GM12878 (cell line): ENCODE measurements around the gene RBM7. TPM values are rescaled to one million over a fixed set of nuclear protein-coding genes. Genes with fewer than 3 reads are reported as not detected.
A peak's percentile ranks its signal among the peaks of the same experiment; 100 is the strongest.

ENCODE experiments used
- ATAC-seq: fragments of 200-7000 bp; cut with Tn5 transposase; 3 replicates; pipeline ENCODE4 v1.9.1; 2020; ENCODE audit warnings: mild to moderate bottlenecking, moderate library complexity
- BruUV-seq: library from RNA; stranded (reverse); fragments of 400-500 nt; replicated peaks from 2 replicates; lab custom pipeline; 2021; lab: Mats Ljungman, UMichigan
- CTCF ChIA-PET: fragments of 300-600 bp; sonication (Branson Sonifier 250); formaldehyde crosslinking; extraction: SDS; loops from one replicate; lab custom pipeline; 2021; ENCODE audit warnings: inconsistent platforms; lab: Yijun Ruan, JAX
- POLR2A ChIA-PET: fragments of 350-600 bp; formaldehyde crosslinking; extraction: SDS; loops from one replicate; lab custom pipeline; 2021; ENCODE audit warnings: inconsistent platforms; lab: Charles Lee
- RAD21 ChIA-PET: fragments of 300-600 bp; sonication (Branson Sonifier 250); formaldehyde crosslinking; loops from one replicate; lab custom pipeline; 2023; ENCODE audit warnings: antibody characterized with exemption; ENCODE audit not compliant: unreplicated experiment; lab: Charles Lee
- SMC1A ChIA-PET: fragments of 300-600 bp; sonication (Branson Sonifier 250); formaldehyde crosslinking; loops from one replicate; lab custom pipeline; 2023; ENCODE audit not compliant: unreplicated experiment, uncharacterized antibody; lab: Charles Lee
- DNase-seq: peaks from one replicate; pipeline ENCODE4 v3.0.0-alpha.2; 2011; ENCODE audit warnings: low read depth, low spot score
- FAIRE-seq: peaks from 3 replicates; lab custom pipeline; 2011; peaks lifted over from hg19 to GRCh38; lab: Jason Lieb, UNC
- H2AFZ ChIP-seq: 2 replicates; pipeline ENCODE4 v1.6.0; 2011; ENCODE audit warnings: low read depth, low read length, control low read depth; ENCODE audit not compliant: control insufficient read depth
- H3K27ac ChIP-seq: 2 replicates; pipeline ENCODE4 v1.5.1; 2011; ENCODE audit warnings: control low read depth; ENCODE audit not compliant: control insufficient read depth, insufficient read depth
- H3K27me3 ChIP-seq, 2 experiments: replicated peaks in 1 of 2; 2 replicates each; pipeline versions ENCODE4 v1.6.0 to v1.6.1; 2011; ENCODE audit warnings: low read length in 1 of 2; ENCODE audit not compliant: control insufficient read depth in 2 of 2, insufficient read depth in 2 of 2
- H3K36me3 ChIP-seq, 2 experiments: 2 replicates each; pipeline ENCODE4 v1.5.1; 2011; ENCODE audit warnings: low read length in 1 of 2; ENCODE audit not compliant: control insufficient read depth in 2 of 2, insufficient read depth in 2 of 2
- H3K4me1 ChIP-seq: 2 replicates; pipeline ENCODE4 v1.6.1; 2011; ENCODE audit warnings: mild to moderate bottlenecking, low read length, moderate library complexity, mixed read lengths; ENCODE audit not compliant: control insufficient read depth, insufficient read depth
- H3K4me2 ChIP-seq: 2 replicates; pipeline ENCODE4 v1.6.0; 2011; ENCODE audit warnings: control low read depth; ENCODE audit not compliant: control insufficient read depth, insufficient read depth
- H3K4me3 ChIP-seq: fragments of 200-600 bp; sonication (generic); 2 replicates; pipeline ENCODE4 v1.5.1; 2016
- H3K79me2 ChIP-seq: 2 replicates; pipeline ENCODE4 v1.6.0; 2011; ENCODE audit warnings: low read length; ENCODE audit not compliant: control insufficient read depth, insufficient read depth
- H3K9ac ChIP-seq: 2 replicates; pipeline ENCODE4 v1.8.0; 2011; ENCODE audit warnings: low read length, control low read depth, mixed read lengths; ENCODE audit not compliant: control insufficient read depth, insufficient read depth
- H3K9me3 ChIP-seq: replicated peaks from 3 replicates; pipeline ENCODE4 v1.5.1; 2011; ENCODE audit warnings: mild to moderate bottlenecking, low read length; ENCODE audit not compliant: control insufficient read depth, insufficient read depth
- H4K20me1 ChIP-seq: 2 replicates; pipeline ENCODE4 v1.6.0; 2011; ENCODE audit not compliant: control insufficient read depth, insufficient read depth
- ATF3 ChIP-seq: IDR thresholded peaks from 2 replicates; pipeline ENCODE4 v1.6.1; 2011; ENCODE audit warnings: low read depth, mild to moderate bottlenecking, low read length, moderate library complexity, borderline replicate concordance; ENCODE audit errors: extremely low read depth
- BHLHE40 ChIP-seq, 2 experiments: fragments of 450-650 bp in 1 of 2; IDR thresholded peaks; 2 replicates each; pipeline ENCODE4 v1.6.1; 2011 to 2017; ENCODE audit warnings: low read depth in 2 of 2, borderline replicate concordance in 1 of 2, improper control_type of control experiment in 1 of 2, low read length in 1 of 2, mild to moderate bottlenecking in 1 of 2
- BRCA1 ChIP-seq: IDR thresholded peaks from 2 replicates; pipeline ENCODE4 v1.6.1; 2011; ENCODE audit warnings: low read depth, low read length, improper control_type of control experiment
- CHD1 ChIP-seq: IDR thresholded peaks from 2 replicates; pipeline ENCODE4 v1.6.1; 2012; ENCODE audit warnings: low read depth, low read length, improper control_type of control experiment
- EED ChIP-seq: sonication (generic); IDR thresholded peaks from 2 replicates; pipeline ENCODE4 v1.6.1; 2016; ENCODE audit warnings: antibody characterized with exemption, low read depth
- EGR1 ChIP-seq, 2 experiments: IDR thresholded peaks; 1 replicate in 1 of 2; 2 replicates in 1 of 2; pipeline ENCODE4 v1.6.1; 2011 to 2012; ENCODE audit warnings: low read depth in 2 of 2, low read length in 2 of 2, borderline replicate concordance in 1 of 2, mild to moderate bottlenecking in 1 of 2, moderate library complexity in 1 of 2
- JUNB ChIP-seq: IDR thresholded peaks from 2 replicates; pipeline ENCODE4 v1.6.1; 2016; ENCODE audit warnings: antibody characterized with exemption, mild to moderate bottlenecking
- SIX5 ChIP-seq: IDR thresholded peaks from 2 replicates; pipeline ENCODE4 v1.6.1; 2011; ENCODE audit warnings: mild to moderate bottlenecking, low read depth, low read length, moderate library complexity; ENCODE audit not compliant: severe bottlenecking
- SKIL ChIP-seq: fragments of 450-650 bp; IDR thresholded peaks from 2 replicates; pipeline ENCODE4 v1.6.1; 2017; ENCODE audit warnings: mild to moderate bottlenecking, low read depth, inconsistent platforms; ENCODE audit not compliant: poor library complexity, severe bottlenecking
- SP1 ChIP-seq: IDR thresholded peaks from one replicate; pipeline ENCODE4 v1.6.1; 2011; ENCODE audit warnings: low read depth, low read length
- SREBF1 ChIP-seq: IDR thresholded peaks from 2 replicates; pipeline ENCODE4 v1.6.1; 2012; ENCODE audit warnings: mild to moderate bottlenecking, low read length
- YY1 ChIP-seq: IDR thresholded peaks from 2 replicates; pipeline ENCODE4 v1.6.1; 2011; ENCODE audit warnings: low read depth, mild to moderate bottlenecking, low read length
- ZNF274 ChIP-seq: IDR thresholded peaks from one replicate; pipeline ENCODE4 v1.8.0; 2011; ENCODE audit not compliant: insufficient read length, insufficient read depth
- ZSCAN29 ChIP-seq: fragments of 450-650 bp; IDR thresholded peaks from 2 replicates; pipeline ENCODE4 v1.6.1; 2017; ENCODE audit warnings: mild to moderate bottlenecking, moderate library complexity
- whole genome bisulfite sequencing: methylation state at CpG from one replicate; pipeline ENCODE4 v1.1.6; 2016; ENCODE audit warnings: low lambda C conversion rate; ENCODE audit not compliant: insufficient replicate concordance, insufficient coverage; ENCODE audit errors: missing lambda C conversion rate; 5-methylcytosine and 5-hydroxymethylcytosine counted together
- in situ Hi-C: fragments of 300-500 bp; cut with MboI; formaldehyde crosslinking; loops from 9 replicates; pipeline ENCODE4 v1.14.3; 2018; ENCODE audit warnings: mixed read lengths
- intact Hi-C: fragments of 100-400 bp; cut with micrococcal nuclease; formaldehyde crosslinking; loops from one replicate; pipeline ENCODE4 v1.14.2; 2022; ENCODE audit not compliant: unreplicated experiment
- polyA plus RNA-seq, 11 experiments: library from polyadenylated mRNA; depleted of rRNA in 4 of 11; unstranded in 6 of 11; stranded (reverse) in 5 of 11; fragments of >200 nt; fragmentation: Nextera tagmentation in 4 of 11; fragmentation: Illumina TruSeq in 1 of 11; extraction: Ambion mirVana in 4 of 11; extraction: Trizol in 1 of 11; gene quantifications; 1 replicate in 1 of 11; 2 replicates in 10 of 11; pipeline versions ENCODE4 v1.2.1 to v1.2.3, GENCODE V29; 2011 to 2016; ENCODE audit warnings: inconsistent platforms in 2 of 11, missing spikeins in 2 of 11, low read depth in 1 of 11
- total RNA-seq, 4 experiments: library from RNA; depleted of rRNA in 3 of 4; stranded (reverse); fragments of >200 nt in 3 of 4; fragmentation: Illumina TruSeq in 1 of 4; extraction: Trizol in 1 of 4; gene quantifications; 2 replicates each; pipeline versions ENCODE4 v1.2.1 to v1.2.3, GENCODE V29; 2013 to 2021

Gene RBM7
- total and polyA plus RNA-seq, 10 of the 15 experiments (the other 5 are each of a cell fraction or from before 2014, with no cell fraction given), result 17.0 to 46.2 (median 26.0) TPM

- H3K4me3 ChIP-seq, result no peak overlapping the region
- H4K20me1 ChIP-seq, result no peaks in the 10 kb centered on the region
- H3K36me3 ChIP-seq, result no peaks in the 10 kb centered on the region
- WGBS, result 28% methylated on average over 7 of the region's 7 CpGs
- intact Hi-C loops, result no loop called here
- H3K4me2 ChIP-seq, result no peak overlapping the region
- peaks cover 2 to 20% of the 10 kb centered on the region in 2 experiments; a peak in 3 of 4 replicates for H3K27me3 ChIP-seq
- POLR2A ChIA-PET, result interaction anchor here (0.5 kb wide), 1 partner anchor 15 kb away, joined by 3 read pairs; no protein-coding TSS in a partner anchor
- DNase-seq, result no peak
- RAD21 ChIA-PET, result no interaction called here
- ATAC-seq, result no peak; the same call in 2 of the 3 replicates
- H2AFZ ChIP-seq, result no peak overlapping the region
- no peak overlapping the region for H3K9ac ChIP-seq
- no peak overlapping the region for H3K27ac ChIP-seq
- no TSS peak for BruUV-seq
- SMC1A ChIA-PET, result no interaction called here
- no peaks in the 10 kb centered on the region for H3K9me3 ChIP-seq
- in situ Hi-C loops, result no loop called here
- TF ChIP-seq JUNB (0 out of 2 replicates have a peak, but pooled peaks have one; percentile 23), SREBF1 (no peak)
- CTCF ChIA-PET, result no interaction called here
- H3K79me2 ChIP-seq, result no peaks in the 10 kb centered on the region
- no peak for FAIRE-seq
- H3K4me1 ChIP-seq, result no peaks in the 10 kb centered on the region
These were observed 22.7 kb upstream of the RBM7 start for GRCh38 chr11:114377612-114378267.

- intact Hi-C loops (no loop called here), in situ Hi-C loops (no loop called here)
- H2AFZ ChIP-seq, result no peak overlapping the region
- no peaks in the 10 kb centered on the region for H3K79me2 ChIP-seq
- H3K36me3 ChIP-seq, result no peaks in the 10 kb centered on the region
- no peak overlapping the region for H3K4me3 ChIP-seq
- SMC1A ChIA-PET, result interaction anchor here (1.0 kb wide), 1 partner anchor 19 kb away, joined by 3 read pairs; no protein-coding TSS in a partner anchor
- CTCF ChIA-PET, result interaction anchor here (1.0 kb wide), 1 partner anchor 50 kb away, joined by 3 read pairs; no protein-coding TSS in a partner anchor
- POLR2A ChIA-PET, result interaction anchor here (0.6 kb wide), 1 partner anchor 13 kb away, joined by 9 read pairs; no protein-coding TSS in a partner anchor
- RAD21 ChIA-PET, result no interaction called here
- WGBS, result 6% methylated on average over 5 of the region's 5 CpGs
- FAIRE-seq, result no peak
- TF ChIP-seq SIX5 (no peak), ZNF274 (no peak), CHD1 (no peak), YY1 (no peak), ATF3 (no peak), EGR1 (IDR thresholded peaks at IDR 0.05; ENCODE audit: borderline replicate concordance in 1 of 2, low read depth in 2 of 2, low read length in 2 of 2) (no peak), BRCA1 (no peak), BHLHE40 (IDR thresholded peaks at IDR 0.05; ENCODE audit: borderline replicate concordance in 1 of 2, low read depth in 2 of 2, low read length in 1 of 2) (no peak), ZSCAN29 (no peak), SKIL (no peak), EED (no peak), SP1 (no peak)
- H3K4me2 ChIP-seq, result no peak overlapping the region
- H3K9ac ChIP-seq, result no peak overlapping the region
- peaks cover 3 to 16% of the 10 kb centered on the region in 2 experiments; a peak in 3 of 4 replicates for H3K27me3 ChIP-seq
- H3K9me3 ChIP-seq, result no peaks in the 10 kb centered on the region
- BruUV-seq, result no TSS peak
- DNase-seq, result no peak
- no peaks in the 10 kb centered on the region for H4K20me1 ChIP-seq
- no peak for ATAC-seq
- no peak overlapping the region for H3K27ac ChIP-seq
- H3K4me1 ChIP-seq, result no peaks in the 10 kb centered on the region
These were observed 20.9 kb upstream of the RBM7 start for GRCh38 chr11:114379394-114380069.
